AG04450 (cell line): ENCODE measurements around the gene NEDD4L. TPM values are rescaled to one million over a fixed set of nuclear protein-coding genes. Genes with fewer than 3 reads are reported as not detected.

ENCODE experiments used
- CTCF ChIA-PET: fragments of 300-600, 350-600 bp; formaldehyde crosslinking; extraction: SDS; loops from one replicate; lab custom pipeline; 2022; ENCODE audit warnings: antibody characterized with exemption, inconsistent platforms; lab: Charles Lee
- POLR2A ChIA-PET: fragments of 350-600 bp; formaldehyde crosslinking; extraction: SDS; loops from one replicate; lab custom pipeline; 2021; ENCODE audit warnings: antibody characterized with exemption, inconsistent platforms; lab: Yijun Ruan, JAX
- DNase-seq: peaks from one replicate; pipeline ENCODE4 v3.0.0-alpha.2; 2011; ENCODE audit warnings: low read depth, low spot score
- H3K27ac ChIP-seq: one replicate; pipeline ENCODE4 v1.5.1; 2012; ENCODE audit warnings: low read depth, low read length, control low read depth
- H3K27me3 ChIP-seq: one replicate; pipeline ENCODE4 v1.6.0; 2012; ENCODE audit warnings: low read length; ENCODE audit not compliant: control insufficient read depth, insufficient read depth
- H3K4me3 ChIP-seq: 2 replicates; pipeline ENCODE4 v1.5.1; 2011; ENCODE audit warnings: mild to moderate bottlenecking, low read depth, low read length, control low read depth
- H3K9me3 ChIP-seq: 2 replicates; pipeline ENCODE4 v1.5.1; 2012; ENCODE audit warnings: low read length; ENCODE audit not compliant: control insufficient read depth, insufficient read depth
- CTCF ChIP-seq: IDR thresholded peaks from 2 replicates; pipeline ENCODE4 v1.5.1; 2011; ENCODE audit warnings: low read depth, low read length, control low read depth, inconsistent platforms
- polyA plus RNA-seq: library from polyadenylated mRNA; depleted of rRNA; stranded (reverse); fragments of >200 nt; gene quantifications from 2 replicates; pipeline ENCODE4 v1.2.3, GENCODE V29; 2011

The NEDD4L gene
- polyA plus RNA-seq, 1 experiment, result 15.0 TPM

GRCh38 chr18:58251416-58251815 lies 207.4 kb downstream of the NEDD4L start:
- Histone ChIP-seq H3K27ac (no peak overlapping the region), H3K4me3 (no peak overlapping the region), H3K27me3 (no peaks in the 10 kb centered on the region), H3K9me3 (peaks cover 5% of the 10 kb centered on the region)
- POLR2A ChIA-PET, result no interaction called here
- no peak for TF ChIP-seq CTCF
- CTCF ChIA-PET, result no interaction called here
- no peak for DNase-seq

GRCh38 chr18:58252166-58252565 lies 208.1 kb downstream of the NEDD4L start:
- Histone ChIP-seq H3K9me3 (peaks cover 7% of the 10 kb centered on the region), H3K4me3 (no peak overlapping the region), H3K27ac (no peak overlapping the region), H3K27me3 (no peaks in the 10 kb centered on the region)
- no peak for DNase-seq
- ChIA-PET CTCF (no interaction called here), POLR2A (no interaction called here)
- no peak for TF ChIP-seq CTCF

DNA sequence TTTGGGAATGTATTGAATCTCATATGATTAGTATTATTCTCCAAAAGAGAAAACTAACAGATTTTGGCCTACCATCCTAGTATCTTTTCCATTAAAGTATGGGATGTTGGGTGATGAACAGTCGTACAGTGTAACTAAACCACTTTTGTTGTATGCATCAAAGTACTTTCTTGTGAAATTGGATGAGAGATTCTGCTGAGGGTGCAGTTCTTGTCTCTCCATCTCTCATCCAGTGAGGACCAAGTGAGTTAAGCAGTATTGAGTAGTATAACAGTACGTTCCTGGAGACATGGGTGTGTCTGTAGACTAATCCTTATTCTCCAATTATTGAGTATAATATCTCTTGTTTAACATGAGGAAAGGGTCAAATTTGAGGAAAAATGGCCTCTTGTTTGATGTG lies 209.3 kb downstream of the NEDD4L start:
- no peak overlapping the region for H3K4me3 ChIP-seq
- POLR2A ChIA-PET, result no interaction called here
- H3K27me3 ChIP-seq, result no peaks in the 10 kb centered on the region
- DNase-seq, result no peak
- H3K27ac ChIP-seq, result no peak overlapping the region
- H3K9me3 ChIP-seq, result peaks cover 7% of the 10 kb centered on the region
- CTCF ChIA-PET, result interaction anchor here (1.3 kb wide), 1 partner anchor 72 kb away, joined by 3 read pairs; no protein-coding TSS in a partner anchor
- no peak for TF ChIP-seq CTCF

GRCh38 chr18:58253871-58254270 lies 209.8 kb downstream of the NEDD4L start:
- DNase-seq, result no peak
- H3K4me3 ChIP-seq, result no peak overlapping the region
- no peaks in the 10 kb centered on the region for H3K27me3 ChIP-seq
- peaks cover 7% of the 10 kb centered on the region for H3K9me3 ChIP-seq
- TF ChIP-seq CTCF, result no peak
- ChIA-PET CTCF (interaction anchor here (1.3 kb wide), 1 partner anchor 73 kb away, joined by 3 read pairs; no protein-coding TSS in a partner anchor), POLR2A (no interaction called here)
- no peak overlapping the region for H3K27ac ChIP-seq

DNA sequence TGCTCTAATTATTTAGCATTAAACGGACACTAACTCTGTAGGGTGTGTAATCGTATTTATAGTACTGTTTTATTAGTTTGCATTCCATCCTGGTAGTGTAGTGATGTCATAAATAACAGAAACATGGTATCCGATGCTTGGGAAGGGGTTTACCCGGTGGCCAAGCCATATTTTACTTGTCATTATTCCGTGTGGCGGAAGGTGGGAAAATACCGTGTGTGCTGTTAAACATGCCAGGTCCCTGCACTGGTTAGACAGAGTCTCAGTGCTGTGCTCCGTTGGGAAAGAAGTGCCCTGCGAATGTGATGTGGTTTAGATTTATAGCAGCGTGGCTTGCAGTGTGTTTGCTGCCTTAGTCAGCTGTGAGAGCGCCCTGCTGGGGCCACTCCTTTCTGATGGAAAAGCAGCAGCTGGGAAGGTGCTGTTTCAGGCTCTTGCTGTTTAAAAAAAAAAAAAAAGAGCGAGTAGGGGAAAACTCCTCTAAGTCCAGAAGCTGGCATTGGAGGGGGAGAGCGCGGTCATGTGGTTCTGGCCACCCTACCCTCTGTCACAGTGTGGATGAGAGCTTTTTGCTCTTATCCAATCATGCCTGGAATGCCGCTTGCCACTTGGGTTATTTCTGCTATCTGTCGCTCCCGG lies 211.0 kb downstream of the NEDD4L start:
- Histone ChIP-seq H3K27ac (no peak overlapping the region), H3K4me3 (no peak overlapping the region), H3K9me3 (peaks cover 7% of the 10 kb centered on the region), H3K27me3 (no peaks in the 10 kb centered on the region)
- DNase-seq, result no peak
- no peak for TF ChIP-seq CTCF
- CTCF ChIA-PET, result interaction anchor here (0.7 to 1.3 kb wide), 2 partner anchors 74 to 211 kb away, joined by 3 to 10 read pairs; partner anchors contain the start of gene NEDD4L
- POLR2A ChIA-PET, result interaction anchor here (0.5 kb wide), 1 partner anchor 323 kb away, joined by 5 read pairs; no protein-coding TSS in a partner anchor
